GM12873 (cell line): ENCODE data around the gene PLSCR3.

Experiments
- TF ChIP-seq, protein P1 (sequence below): IDR thresholded peaks from 2 replicates; pipeline ENCODE4 v1.5.1; 2012; ENCODE audit warnings: low read depth, mild to moderate bottlenecking, moderate library complexity, low read length, control low read depth; ENCODE audit not compliant: insufficient read depth; ENCODE audit errors: missing control alignments

Gene PLSCR3

GRCh38 chr17:7432296-7432695 is 38.0 kb upstream of the PLSCR3 start:
- TF ChIP-seq, protein P1, sequence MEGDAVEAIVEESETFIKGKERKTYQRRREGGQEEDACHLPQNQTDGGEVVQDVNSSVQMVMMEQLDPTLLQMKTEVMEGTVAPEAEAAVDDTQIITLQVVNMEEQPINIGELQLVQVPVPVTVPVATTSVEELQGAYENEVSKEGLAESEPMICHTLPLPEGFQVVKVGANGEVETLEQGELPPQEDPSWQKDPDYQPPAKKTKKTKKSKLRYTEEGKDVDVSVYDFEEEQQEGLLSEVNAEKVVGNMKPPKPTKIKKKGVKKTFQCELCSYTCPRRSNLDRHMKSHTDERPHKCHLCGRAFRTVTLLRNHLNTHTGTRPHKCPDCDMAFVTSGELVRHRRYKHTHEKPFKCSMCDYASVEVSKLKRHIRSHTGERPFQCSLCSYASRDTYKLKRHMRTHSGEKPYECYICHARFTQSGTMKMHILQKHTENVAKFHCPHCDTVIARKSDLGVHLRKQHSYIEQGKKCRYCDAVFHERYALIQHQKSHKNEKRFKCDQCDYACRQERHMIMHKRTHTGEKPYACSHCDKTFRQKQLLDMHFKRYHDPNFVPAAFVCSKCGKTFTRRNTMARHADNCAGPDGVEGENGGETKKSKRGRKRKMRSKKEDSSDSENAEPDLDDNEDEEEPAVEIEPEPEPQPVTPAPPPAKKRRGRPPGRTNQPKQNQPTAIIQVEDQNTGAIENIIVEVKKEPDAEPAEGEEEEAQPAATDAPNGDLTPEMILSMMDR: no peak

GRCh38 chr17:7431231-7431630 is 36.9 kb upstream of the PLSCR3 start:
- TF ChIP-seq, protein P1: no peak

GRCh38 chr17:7429722-7430121 is 35.4 kb upstream of the PLSCR3 start:
- TF ChIP-seq, protein P1: no peak

DNA sequence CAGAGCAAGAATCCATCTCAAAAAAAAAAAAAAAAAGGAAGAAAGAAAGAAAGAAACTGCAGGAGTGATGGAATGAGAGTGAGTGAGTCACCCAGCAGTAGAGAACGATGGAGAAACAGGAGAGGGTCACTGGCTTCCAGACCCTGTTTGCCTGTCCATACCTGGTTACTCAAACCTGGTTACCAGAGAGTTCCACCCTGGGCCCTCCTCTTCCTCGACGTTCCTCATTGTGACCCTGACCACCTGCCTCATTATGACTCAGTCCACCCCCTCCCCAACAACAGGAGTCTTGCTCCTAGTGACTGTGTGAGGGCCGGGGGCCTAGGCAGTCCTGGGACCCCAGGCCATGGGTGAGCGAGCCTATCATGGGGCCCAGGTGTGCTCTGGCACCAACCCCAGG is 34.2 kb upstream of the PLSCR3 start, which contains the start of gene SPEM3:
SPEM3 (plus strand) TSS at position 301 of the 400 bp plus-strand sequence; CDS start at position 347, 46 bp downstream.
- TF ChIP-seq, protein P1: no peak

DNA sequence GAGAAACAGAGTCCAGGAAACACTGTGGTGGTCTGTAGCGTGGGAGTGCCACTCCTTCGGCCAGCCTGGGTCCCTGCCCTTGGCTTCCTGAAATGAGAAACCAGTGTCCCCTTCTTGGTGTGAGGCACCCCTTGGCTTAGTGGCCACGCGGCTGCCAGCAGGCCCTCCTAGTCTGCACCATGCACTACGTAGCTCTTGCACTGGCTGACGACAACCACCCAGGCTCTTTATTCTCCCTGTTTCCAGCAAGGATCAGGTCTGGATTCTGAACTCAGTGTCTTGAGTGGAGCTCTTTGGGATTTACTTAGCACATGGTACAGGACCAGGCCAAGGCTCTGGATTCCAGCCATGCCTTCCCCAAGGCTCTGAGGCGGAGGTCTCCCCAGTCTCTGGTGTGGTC is 33.2 kb upstream of the PLSCR3 start:
- TF ChIP-seq, protein P1: no peak

GRCh38 chr17:7426896-7427489 is 32.7 kb upstream of the PLSCR3 start:
- TF ChIP-seq, protein P1: no peak

- TF ChIP-seq, protein P1: no peak
Measured at GRCh38 chr17:7426203-7426863, 32.0 kb upstream of the PLSCR3 start.
